Measurements from ENCODE around the gene ARHGAP22. TPM values are rescaled to one million over a fixed set of nuclear protein-coding genes. Genes with fewer than 3 reads are reported as not detected.

Gene ARHGAP22
- total and polyA plus RNA-seq, 2 experiments from 2014 or later, result 4.8 to 10.7 TPM

DNA sequence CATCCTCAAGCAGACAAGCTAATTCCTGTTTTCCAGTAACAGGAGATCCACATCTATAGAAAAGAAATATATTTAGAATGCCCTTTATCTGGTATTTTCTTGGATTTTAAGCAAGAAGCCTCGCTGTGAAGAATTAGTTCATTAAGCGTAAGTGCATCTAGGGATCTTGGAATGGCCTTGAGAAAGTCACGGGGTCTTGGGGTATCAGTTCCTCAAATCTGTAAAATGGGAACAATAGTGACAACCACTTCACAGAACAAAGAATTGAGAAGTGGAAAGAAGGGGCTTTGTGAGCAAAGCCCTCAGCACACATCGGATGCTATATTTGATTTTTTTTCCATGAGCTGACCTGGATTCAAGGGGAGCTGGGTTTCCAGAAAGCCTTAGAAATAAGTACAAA lies 47.5 kb upstream of the ARHGAP22 start (continued):
- TF ChIP-seq, protein P1, sequence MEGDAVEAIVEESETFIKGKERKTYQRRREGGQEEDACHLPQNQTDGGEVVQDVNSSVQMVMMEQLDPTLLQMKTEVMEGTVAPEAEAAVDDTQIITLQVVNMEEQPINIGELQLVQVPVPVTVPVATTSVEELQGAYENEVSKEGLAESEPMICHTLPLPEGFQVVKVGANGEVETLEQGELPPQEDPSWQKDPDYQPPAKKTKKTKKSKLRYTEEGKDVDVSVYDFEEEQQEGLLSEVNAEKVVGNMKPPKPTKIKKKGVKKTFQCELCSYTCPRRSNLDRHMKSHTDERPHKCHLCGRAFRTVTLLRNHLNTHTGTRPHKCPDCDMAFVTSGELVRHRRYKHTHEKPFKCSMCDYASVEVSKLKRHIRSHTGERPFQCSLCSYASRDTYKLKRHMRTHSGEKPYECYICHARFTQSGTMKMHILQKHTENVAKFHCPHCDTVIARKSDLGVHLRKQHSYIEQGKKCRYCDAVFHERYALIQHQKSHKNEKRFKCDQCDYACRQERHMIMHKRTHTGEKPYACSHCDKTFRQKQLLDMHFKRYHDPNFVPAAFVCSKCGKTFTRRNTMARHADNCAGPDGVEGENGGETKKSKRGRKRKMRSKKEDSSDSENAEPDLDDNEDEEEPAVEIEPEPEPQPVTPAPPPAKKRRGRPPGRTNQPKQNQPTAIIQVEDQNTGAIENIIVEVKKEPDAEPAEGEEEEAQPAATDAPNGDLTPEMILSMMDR (conservative IDR thresholded peaks at IDR 0.05; ENCODE audit: low read depth in 2 of 2), result no peak
- TF ChIP-seq, protein P2, sequence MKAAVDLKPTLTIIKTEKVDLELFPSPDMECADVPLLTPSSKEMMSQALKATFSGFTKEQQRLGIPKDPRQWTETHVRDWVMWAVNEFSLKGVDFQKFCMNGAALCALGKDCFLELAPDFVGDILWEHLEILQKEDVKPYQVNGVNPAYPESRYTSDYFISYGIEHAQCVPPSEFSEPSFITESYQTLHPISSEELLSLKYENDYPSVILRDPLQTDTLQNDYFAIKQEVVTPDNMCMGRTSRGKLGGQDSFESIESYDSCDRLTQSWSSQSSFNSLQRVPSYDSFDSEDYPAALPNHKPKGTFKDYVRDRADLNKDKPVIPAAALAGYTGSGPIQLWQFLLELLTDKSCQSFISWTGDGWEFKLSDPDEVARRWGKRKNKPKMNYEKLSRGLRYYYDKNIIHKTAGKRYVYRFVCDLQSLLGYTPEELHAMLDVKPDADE (IDR thresholded peaks at IDR 0.05), result no peak
- TF ChIP-seq, protein P3, sequence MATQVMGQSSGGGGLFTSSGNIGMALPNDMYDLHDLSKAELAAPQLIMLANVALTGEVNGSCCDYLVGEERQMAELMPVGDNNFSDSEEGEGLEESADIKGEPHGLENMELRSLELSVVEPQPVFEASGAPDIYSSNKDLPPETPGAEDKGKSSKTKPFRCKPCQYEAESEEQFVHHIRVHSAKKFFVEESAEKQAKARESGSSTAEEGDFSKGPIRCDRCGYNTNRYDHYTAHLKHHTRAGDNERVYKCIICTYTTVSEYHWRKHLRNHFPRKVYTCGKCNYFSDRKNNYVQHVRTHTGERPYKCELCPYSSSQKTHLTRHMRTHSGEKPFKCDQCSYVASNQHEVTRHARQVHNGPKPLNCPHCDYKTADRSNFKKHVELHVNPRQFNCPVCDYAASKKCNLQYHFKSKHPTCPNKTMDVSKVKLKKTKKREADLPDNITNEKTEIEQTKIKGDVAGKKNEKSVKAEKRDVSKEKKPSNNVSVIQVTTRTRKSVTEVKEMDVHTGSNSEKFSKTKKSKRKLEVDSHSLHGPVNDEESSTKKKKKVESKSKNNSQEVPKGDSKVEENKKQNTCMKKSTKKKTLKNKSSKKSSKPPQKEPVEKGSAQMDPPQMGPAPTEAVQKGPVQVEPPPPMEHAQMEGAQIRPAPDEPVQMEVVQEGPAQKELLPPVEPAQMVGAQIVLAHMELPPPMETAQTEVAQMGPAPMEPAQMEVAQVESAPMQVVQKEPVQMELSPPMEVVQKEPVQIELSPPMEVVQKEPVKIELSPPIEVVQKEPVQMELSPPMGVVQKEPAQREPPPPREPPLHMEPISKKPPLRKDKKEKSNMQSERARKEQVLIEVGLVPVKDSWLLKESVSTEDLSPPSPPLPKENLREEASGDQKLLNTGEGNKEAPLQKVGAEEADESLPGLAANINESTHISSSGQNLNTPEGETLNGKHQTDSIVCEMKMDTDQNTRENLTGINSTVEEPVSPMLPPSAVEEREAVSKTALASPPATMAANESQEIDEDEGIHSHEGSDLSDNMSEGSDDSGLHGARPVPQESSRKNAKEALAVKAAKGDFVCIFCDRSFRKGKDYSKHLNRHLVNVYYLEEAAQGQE (IDR thresholded peaks at IDR 0.05; ENCODE audit: unreplicated experiment), result no peak
- TF ChIP-seq ZNF331 (CRISPR knock-in tag; IDR thresholded peaks at IDR 0.05; ENCODE audit: low read depth), result no peak
- no peak for TF ChIP-seq POLR2AphosphoS5 (IDR thresholded peaks at IDR 0.05; ENCODE audit: low read depth)

DNA sequence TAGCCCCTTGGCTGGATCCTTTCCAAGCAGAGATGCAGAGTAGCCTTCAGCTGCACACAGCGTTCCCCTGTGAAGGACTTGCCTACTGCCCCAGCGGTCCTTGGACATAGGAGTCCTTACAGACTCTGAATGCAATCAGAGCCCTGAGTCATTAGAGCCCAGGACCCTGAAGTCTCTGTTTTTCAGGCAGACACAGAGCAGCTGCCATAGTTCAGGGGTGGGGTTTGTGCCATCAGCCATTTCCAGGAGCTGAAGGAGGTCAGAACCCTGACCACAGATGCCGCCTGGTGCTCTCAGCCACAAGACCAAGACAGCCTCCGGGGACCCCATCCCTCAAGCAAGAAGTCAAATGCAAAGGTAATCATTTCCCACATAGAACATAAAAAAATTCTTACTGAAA lies 47.0 kb upstream of the ARHGAP22 start:
- Histone ChIP-seq H4K20me1 (replicated peaks; ENCODE audit: insufficient read depth) (no peaks in the 10 kb centered on the region), H3F3A (replicated peaks; ENCODE audit: low read depth) (no peaks in the 10 kb centered on the region), H3K9me2 (ENCODE audit: insufficient read depth) (no peaks in the 10 kb centered on the region), H3K36me3 (ENCODE audit: insufficient read depth) (no peaks in the 10 kb centered on the region), H3K4me2 (no peak overlapping the region), H2AFZ (no peak overlapping the region), H3K79me2 (replicated peaks; ENCODE audit: insufficient read depth) (no peaks in the 10 kb centered on the region), H3K27me3 (ENCODE audit: insufficient read depth) (peaks cover 15% of the 10 kb centered on the region), H3K4me3 (no peak overlapping the region), H3K27ac (ENCODE audit: low read depth) (no peak overlapping the region), H3K4me1 (ENCODE audit: insufficient read depth) (peaks cover 4% of the 10 kb centered on the region; the same call in 1 of the 2 replicates)
- no peak for ATAC-seq
- H3K27me3 Mint-ChIP-seq (ENCODE audit: insufficient read depth, low read depth, poor library complexity), result peaks cover 16% of the 10 kb centered on the region
- H3K27ac Mint-ChIP-seq, result no peak overlapping the region
- no peaks in the 10 kb centered on the region for H3K9me3 Mint-ChIP-seq
- no peaks in the 10 kb centered on the region for H3K36me3 Mint-ChIP-seq (ENCODE audit: low read depth)
- no peak for DNase-seq (ENCODE audit: low spot score)
- H3K4me1 Mint-ChIP-seq, result peaks cover 3% of the 10 kb centered on the region
- no peak overlapping the region for H3K4me3 Mint-ChIP-seq
- TF ChIP-seq ZNF114 (CRISPR knock-in tag; IDR thresholded peaks at IDR 0.05) (no peak), EZH2phosphoT487 (IDR thresholded peaks at IDR 0.05; ENCODE audit: unreplicated experiment) (no peak), ZNF331 (CRISPR knock-in tag; IDR thresholded peaks at IDR 0.05; ENCODE audit: low read depth) (no peak), STAT1 (IDR thresholded peaks at IDR 0.05; ENCODE audit: unreplicated experiment) (no peak)

Data from GM23338 (cell line).